ENCODE measurements around the gene GLIS1. TPM values are rescaled to one million over a fixed set of nuclear protein-coding genes. Genes with fewer than 3 reads are reported as not detected.

GLIS1 gene
- total and polyA plus RNA-seq, 2 donors (not counting 3 experiments of a cell fraction or from before 2014, with no cell fraction given), result not detected

DNA sequence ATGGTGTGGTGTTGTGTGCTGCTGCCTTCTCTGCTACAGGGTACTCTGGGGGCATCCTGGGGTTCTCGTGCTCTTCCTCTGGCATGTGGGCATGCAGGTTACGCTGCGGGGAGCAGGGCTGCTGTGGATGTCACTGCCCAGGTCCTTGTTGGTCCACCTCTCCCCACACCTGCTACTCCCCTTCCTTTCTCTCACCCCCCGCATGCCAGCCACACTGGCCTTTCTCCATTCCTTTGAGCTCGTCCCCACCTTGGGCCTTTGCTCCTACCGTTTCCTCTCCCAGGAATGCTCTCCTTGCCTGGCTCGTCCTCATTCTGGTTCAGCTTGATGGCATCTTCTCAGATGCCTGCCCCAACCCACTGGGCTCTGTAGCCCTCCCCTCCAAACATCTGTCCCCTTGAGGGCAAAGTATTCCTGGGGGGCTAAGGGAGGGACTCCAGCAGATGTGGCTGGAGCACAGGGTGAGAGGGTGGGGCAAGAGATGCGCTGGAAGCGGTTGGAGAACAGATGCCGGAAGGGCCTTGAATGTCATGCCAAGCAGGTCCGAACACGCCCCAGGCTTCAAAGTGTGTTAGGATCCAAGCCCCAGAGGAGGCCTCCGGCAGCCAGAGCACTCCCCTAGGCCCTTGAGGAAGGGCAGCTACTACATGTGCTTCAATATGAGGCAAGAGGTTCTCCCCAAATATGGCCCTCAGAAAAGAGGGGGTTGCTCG, 256.4 kb downstream of the GLIS1 start:
- Histone ChIP-seq H3K4me3 (replicated peaks in 1 of 3; ENCODE audit: insufficient read depth in 1 of 3, low read depth in 1 of 3, low read length in 3 of 3) (no peak overlapping the region), H4K20me1 (replicated peaks; ENCODE audit: control insufficient read depth, extremely low read depth, insufficient read depth, low read length) (no peaks in the 10 kb centered on the region), H3K9ac (replicated peaks; ENCODE audit: extremely low read depth, insufficient read depth, low read length) (no peak overlapping the region), H3K9me3 (replicated peaks; ENCODE audit: control insufficient read depth, insufficient read depth, low read length) (no peaks in the 10 kb centered on the region), H3K27ac (ENCODE audit: insufficient read depth, low read depth, low read length) (no peak overlapping the region), H3K36me3 (ENCODE audit: control insufficient read depth in 2 of 2, extremely low read depth in 1 of 2, insufficient read depth in 2 of 2, low read length in 2 of 2) (no peaks in the 10 kb centered on the region), H3K27me3 (ENCODE audit: control insufficient read depth in 2 of 2, insufficient read depth in 2 of 2, low read length in 2 of 2) (peaks cover 5 to 7% of the 10 kb centered on the region in 2 experiments), H3K4me2 (ENCODE audit: insufficient read depth, low read length) (no peak overlapping the region), H3K4me1 (ENCODE audit: control insufficient read depth, extremely low read depth, insufficient read depth, low read length) (no peaks in the 10 kb centered on the region), H3K79me2 (ENCODE audit: control insufficient read depth, insufficient read depth, low read length) (no peaks in the 10 kb centered on the region), H2AFZ (ENCODE audit: low read depth, low read length) (no peak overlapping the region), H3K9me1 (replicated peaks; ENCODE audit: control insufficient read depth, extremely low read depth, insufficient read depth, low read length) (no peaks in the 10 kb centered on the region)
- intact Hi-C loops (cut with micrococcal nuclease) (no loop called here), dilution Hi-C loops (cut with MboI; ENCODE audit: extremely low pct_ligation_motif_present, low sequenced_read_pairs) (no loop called here)
- DNase-seq (ENCODE audit: low read depth, low spot score) (no peak), FAIRE-seq (no peak)
- BruUV-seq (replicated peaks), result no TSS peak
- ChIA-PET POLR2A (no interaction called here), CTCF (no interaction called here)
- TF ChIP-seq, protein P1, sequence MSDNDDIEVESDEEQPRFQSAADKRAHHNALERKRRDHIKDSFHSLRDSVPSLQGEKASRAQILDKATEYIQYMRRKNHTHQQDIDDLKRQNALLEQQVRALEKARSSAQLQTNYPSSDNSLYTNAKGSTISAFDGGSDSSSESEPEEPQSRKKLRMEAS (IDR thresholded peaks at IDR 0.05; ENCODE audit: insufficient read depth, insufficient read length), result no peak
- TF ChIP-seq, protein P2, sequence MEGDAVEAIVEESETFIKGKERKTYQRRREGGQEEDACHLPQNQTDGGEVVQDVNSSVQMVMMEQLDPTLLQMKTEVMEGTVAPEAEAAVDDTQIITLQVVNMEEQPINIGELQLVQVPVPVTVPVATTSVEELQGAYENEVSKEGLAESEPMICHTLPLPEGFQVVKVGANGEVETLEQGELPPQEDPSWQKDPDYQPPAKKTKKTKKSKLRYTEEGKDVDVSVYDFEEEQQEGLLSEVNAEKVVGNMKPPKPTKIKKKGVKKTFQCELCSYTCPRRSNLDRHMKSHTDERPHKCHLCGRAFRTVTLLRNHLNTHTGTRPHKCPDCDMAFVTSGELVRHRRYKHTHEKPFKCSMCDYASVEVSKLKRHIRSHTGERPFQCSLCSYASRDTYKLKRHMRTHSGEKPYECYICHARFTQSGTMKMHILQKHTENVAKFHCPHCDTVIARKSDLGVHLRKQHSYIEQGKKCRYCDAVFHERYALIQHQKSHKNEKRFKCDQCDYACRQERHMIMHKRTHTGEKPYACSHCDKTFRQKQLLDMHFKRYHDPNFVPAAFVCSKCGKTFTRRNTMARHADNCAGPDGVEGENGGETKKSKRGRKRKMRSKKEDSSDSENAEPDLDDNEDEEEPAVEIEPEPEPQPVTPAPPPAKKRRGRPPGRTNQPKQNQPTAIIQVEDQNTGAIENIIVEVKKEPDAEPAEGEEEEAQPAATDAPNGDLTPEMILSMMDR (IDR thresholded peaks at IDR 0.05; ENCODE audit: extremely low read depth in 1 of 2, insufficient read depth in 1 of 2, low read depth in 1 of 2, low read length in 2 of 2), result no peak
- TF ChIP-seq POLR2A (IDR thresholded peaks at IDR 0.05; ENCODE audit: low read depth, low read length) (no peak), MYC (IDR thresholded peaks at IDR 0.05; ENCODE audit: low read depth, low read length) (no peak)

DNA sequence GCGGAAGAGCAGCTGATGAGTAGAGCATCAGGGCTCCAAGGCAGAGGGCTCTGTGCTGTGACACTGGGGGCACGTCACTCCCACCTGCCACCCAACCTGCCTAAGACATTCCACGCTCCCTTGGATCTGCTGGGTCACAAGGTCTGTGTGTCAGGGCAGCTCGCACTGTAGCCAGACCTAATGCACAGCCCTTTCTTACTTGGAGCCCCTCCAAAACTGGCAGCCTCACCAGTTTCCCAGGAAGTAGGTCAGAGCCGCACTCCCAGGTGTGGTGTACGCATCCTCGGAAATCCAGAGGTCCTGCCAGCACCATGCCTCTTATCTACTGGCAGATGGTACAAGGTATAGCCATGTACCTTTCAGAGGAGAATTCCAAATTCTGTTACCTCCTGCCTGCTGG, 257.5 kb downstream of the GLIS1 start:
- intact Hi-C loops (cut with micrococcal nuclease), result no loop called here

More for the DNA sequence above, 257.5 kb downstream of the GLIS1 start:
- Histone ChIP-seq H3K4me3 (replicated peaks in 1 of 3; ENCODE audit: insufficient read depth in 1 of 3, low read depth in 1 of 3, low read length in 3 of 3) (no peak overlapping the region), H3K4me1 (ENCODE audit: control insufficient read depth, extremely low read depth, insufficient read depth, low read length) (no peaks in the 10 kb centered on the region), H3K9me3 (replicated peaks; ENCODE audit: control insufficient read depth, insufficient read depth, low read length) (no peaks in the 10 kb centered on the region), H3K9ac (replicated peaks; ENCODE audit: extremely low read depth, insufficient read depth, low read length) (no peak overlapping the region), H2AFZ (ENCODE audit: low read depth, low read length) (no peak overlapping the region), H3K27me3 (ENCODE audit: control insufficient read depth in 2 of 2, insufficient read depth in 2 of 2, low read length in 2 of 2) (peaks cover under 1 to 2% of the 10 kb centered on the region in 2 experiments), H4K20me1 (replicated peaks; ENCODE audit: control insufficient read depth, extremely low read depth, insufficient read depth, low read length) (no peaks in the 10 kb centered on the region), H3K36me3 (ENCODE audit: control insufficient read depth in 2 of 2, extremely low read depth in 1 of 2, insufficient read depth in 2 of 2, low read length in 2 of 2) (no peaks in the 10 kb centered on the region), H3K9me1 (replicated peaks; ENCODE audit: control insufficient read depth, extremely low read depth, insufficient read depth, low read length) (no peaks in the 10 kb centered on the region), H3K27ac (ENCODE audit: insufficient read depth, low read depth, low read length) (no peak overlapping the region), H3K4me2 (ENCODE audit: insufficient read depth, low read length) (no peak overlapping the region), H3K79me2 (ENCODE audit: control insufficient read depth, insufficient read depth, low read length) (no peaks in the 10 kb centered on the region)
- TF ChIP-seq POLR2A (IDR thresholded peaks at IDR 0.05; ENCODE audit: low read depth, low read length), result no peak
- no peak for TF ChIP-seq EZH2 (IDR thresholded peaks at IDR 0.05; ENCODE audit: borderline replicate concordance, low read depth, low read length, severe bottlenecking)
- TF ChIP-seq JUN (IDR thresholded peaks at IDR 0.05; ENCODE audit: borderline replicate concordance, insufficient read depth, insufficient read length, low read depth), result no peak
- TF ChIP-seq GATA2 (IDR thresholded peaks at IDR 0.05; ENCODE audit: insufficient read depth, insufficient read length, low read depth, low read length), result no peak
- no peak for TF ChIP-seq POLR2AphosphoS5 (IDR thresholded peaks at IDR 0.05; ENCODE audit: insufficient read depth, low read depth, low read length)
- no peak for TF ChIP-seq FOS (IDR thresholded peaks at IDR 0.05; ENCODE audit: borderline replicate concordance, insufficient read depth, low read length)
- TF ChIP-seq MYC (IDR thresholded peaks at IDR 0.05; ENCODE audit: low read depth, low read length), result no peak
- TF ChIP-seq, protein P1 (IDR thresholded peaks at IDR 0.05; ENCODE audit: insufficient read depth, insufficient read length), result no peak
- TF ChIP-seq, protein P2 (IDR thresholded peaks at IDR 0.05; ENCODE audit: extremely low read depth in 1 of 2, insufficient read depth in 1 of 2, low read depth in 1 of 2, low read length in 2 of 2), result no peak
- ChIA-PET CTCF (no interaction called here), POLR2A (no interaction called here)
- BruUV-seq (replicated peaks), result no TSS peak
- FAIRE-seq (no peak), DNase-seq (ENCODE audit: low read depth, low spot score) (no peak)
- dilution Hi-C loops (cut with MboI; ENCODE audit: extremely low pct_ligation_motif_present, low sequenced_read_pairs), result no loop called here
